ENCODE results near the gene IL26. TPM values are rescaled to one million over a fixed set of nuclear protein-coding genes. Genes with fewer than 3 reads are reported as not detected.

IL26 gene, protein sequence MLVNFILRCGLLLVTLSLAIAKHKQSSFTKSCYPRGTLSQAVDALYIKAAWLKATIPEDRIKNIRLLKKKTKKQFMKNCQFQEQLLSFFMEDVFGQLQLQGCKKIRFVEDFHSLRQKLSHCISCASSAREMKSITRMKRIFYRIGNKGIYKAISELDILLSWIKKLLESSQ
- total RNA-seq (2014; rRNA removed; shearing (Covaris generic)) = not detected in 2 replicates

DNA sequence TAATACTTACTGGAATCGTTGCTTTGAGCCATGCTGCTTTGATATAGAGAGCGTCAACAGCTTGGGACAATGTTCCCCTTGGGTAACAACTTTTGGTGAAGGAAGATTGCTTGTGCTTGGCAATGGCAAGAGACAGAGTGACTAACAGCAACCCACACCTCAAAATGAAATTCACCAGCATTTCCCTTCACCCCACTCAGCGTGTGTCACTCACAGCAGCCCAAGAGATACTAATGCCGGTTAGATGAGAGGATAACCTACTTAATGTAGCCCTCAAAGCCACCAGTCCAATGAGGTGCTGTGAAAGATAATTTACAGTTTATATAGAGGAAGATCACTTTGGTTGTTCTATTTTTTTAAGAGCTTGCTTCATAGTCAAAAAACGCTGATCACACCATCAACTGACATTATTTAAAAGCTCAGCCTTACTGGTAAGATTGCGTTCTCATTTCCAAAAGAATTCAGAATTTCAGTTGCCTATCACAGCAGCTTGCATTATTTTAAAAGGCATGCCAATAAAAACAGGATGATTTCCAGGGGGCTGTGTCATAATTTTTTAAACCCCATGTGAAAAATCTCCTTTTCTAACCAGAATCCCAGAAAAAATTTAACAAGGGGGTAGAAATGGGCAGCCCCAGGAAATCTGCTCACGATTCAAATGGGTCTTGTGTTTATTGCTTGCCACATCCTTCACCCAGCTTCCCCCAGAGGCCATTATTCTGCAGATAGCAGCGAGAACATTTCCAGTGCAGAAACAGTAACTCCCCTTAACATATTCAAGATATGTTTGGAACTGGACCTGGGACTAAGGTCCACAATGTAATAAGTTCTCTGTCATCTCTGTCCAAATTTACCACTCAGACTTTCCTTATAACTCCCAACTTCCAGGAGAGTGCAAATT is at the start of gene IL26:
IL26 (minus strand) TSS at position 235 of the 901 bp plus-strand sequence; CDS start at position 181, 54 bp downstream.
- DNase-seq (ENCODE audit: low spot score) = no peak
- in situ Hi-C loops (cut with HindIII; ENCODE audit: low sequenced_read_pairs) = no loop called here

DNA sequence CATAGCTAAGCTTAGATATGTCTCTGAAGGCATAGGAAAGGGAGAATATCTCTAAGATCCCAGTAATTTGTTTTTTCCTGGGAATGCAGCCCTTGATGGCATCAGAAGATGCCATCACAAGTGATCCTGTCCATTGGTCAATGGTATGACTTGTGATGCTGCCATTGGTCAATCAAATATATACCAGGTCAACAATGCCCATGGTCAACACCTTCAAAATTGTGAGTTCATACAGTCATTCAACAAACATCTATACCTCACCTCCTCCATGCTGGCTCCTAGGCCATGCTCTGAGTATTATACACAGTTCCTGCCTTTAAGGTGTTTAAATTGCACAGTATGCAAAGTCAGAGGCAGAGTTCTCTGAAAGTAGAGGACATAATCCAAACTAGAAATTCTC is 47.1 kb upstream of the IL26 start:
- in situ Hi-C loops (cut with HindIII; ENCODE audit: low sequenced_read_pairs) = no loop called here

DNA sequence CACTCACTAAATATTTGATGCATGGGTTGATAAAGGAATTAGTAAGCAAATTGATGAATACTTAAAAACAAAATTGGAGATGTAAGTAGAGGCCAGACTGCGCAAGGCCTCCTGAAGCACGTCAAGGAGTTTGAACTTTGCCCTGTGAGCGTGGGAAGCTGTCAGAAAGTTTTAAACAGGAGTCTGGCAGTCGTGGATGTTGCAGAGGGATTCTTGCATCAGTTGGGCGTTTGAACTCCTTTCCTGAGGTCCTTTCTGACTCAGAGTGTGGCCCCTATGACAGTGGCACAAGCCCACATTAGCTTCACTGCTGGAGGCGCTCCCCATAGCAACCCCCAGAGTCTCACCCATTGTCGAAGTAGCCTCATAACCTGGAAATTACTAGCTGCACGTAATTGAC is 45.7 kb upstream of the IL26 start:
- no peak for DNase-seq (ENCODE audit: low spot score)
- in situ Hi-C loops (cut with HindIII; ENCODE audit: low sequenced_read_pairs) = no loop called here

More for the DNA sequence above, 47.1 kb upstream of the IL26 start:
- DNase-seq (ENCODE audit: low spot score) = no peak

DNA sequence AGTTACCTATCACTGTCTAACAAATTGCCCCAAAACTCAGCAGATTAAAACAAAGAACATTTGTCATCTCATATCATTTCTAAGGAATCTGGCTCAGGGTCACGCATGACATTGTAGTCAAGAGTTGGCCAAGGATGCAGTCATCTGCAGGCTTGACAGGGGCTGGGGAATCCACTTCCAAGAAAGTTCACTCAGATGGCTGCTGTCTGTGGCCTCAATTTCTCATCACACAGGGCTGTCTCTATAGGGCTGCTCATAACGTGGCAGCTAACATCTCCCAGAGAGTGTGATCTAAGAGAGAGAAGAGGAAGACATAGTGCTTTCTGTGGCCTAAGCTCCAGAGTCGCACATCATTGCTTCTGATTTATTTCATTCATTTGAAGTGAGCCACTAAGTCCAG is 44.7 kb upstream of the IL26 start:
- DNase-seq (ENCODE audit: low spot score) = no peak
- in situ Hi-C loops (cut with HindIII; ENCODE audit: low sequenced_read_pairs) = no loop called here

DNA sequence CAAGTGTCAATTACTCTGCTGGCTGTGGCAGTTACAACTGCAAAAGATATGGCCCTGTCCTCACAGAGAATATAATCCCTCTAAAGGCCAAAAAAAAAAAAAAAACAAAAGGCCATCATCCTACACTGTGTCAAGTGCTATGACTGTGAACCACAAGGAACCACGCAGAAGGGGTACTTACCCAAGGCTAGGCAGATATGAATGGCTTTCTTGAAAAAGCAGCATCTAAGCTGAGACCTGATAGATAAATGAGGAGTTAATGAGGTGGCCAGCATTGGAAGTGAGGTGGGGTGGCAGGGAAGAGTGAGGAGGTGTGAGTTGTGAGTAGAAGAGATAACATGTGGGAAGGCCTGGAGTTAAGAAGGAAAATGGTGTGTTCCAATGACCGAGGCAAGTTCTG is 44.2 kb upstream of the IL26 start:
- in situ Hi-C loops (cut with HindIII; ENCODE audit: low sequenced_read_pairs) = no loop called here
- DNase-seq (ENCODE audit: low spot score) = no peak

DNA sequence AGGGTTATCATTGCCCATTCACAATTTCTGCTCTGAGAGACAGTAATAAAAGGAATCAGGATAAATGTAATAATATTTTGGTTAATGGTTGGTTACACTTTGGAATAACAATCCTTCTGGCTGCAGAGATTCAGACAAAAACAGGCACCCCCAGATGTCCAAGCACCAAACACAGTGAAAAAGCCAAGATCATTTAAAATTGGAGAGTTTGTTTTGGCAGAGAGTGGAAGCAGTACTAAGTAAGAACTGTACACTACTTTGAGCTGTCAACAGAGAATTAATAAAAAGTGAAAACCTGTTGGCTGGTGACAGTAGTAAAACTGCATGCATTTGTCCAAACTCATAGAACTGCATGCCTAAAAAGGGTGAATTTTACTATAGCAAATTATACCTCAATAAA is 43.4 kb upstream of the IL26 start:
- DNase-seq (ENCODE audit: low spot score) = no peak
- in situ Hi-C loops (cut with HindIII; ENCODE audit: low sequenced_read_pairs) = no loop called here

DNA sequence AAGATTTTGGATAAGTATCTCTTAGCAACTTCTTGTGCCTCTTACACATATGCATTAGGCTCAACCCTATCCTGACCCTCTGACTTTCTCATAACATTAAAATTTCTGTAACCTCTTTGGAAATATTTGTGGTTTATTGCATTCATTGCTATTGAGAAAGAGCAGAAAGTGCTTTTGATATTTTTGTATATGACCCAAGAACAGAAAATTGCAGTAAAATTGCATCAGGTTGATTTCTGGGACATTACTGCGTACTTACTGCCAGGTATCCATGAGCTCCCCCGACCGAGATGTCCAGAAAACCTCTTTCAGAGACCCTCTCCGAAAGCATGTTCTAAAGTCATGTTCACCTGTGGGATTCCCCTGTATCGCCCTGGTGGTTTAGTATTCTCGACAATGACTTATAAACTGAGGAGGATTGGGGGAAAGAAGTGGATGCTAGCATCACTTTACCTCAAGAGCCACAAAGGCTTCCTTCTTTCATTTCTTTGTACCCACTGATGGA is 42.3 kb upstream of the IL26 start:
- in situ Hi-C loops (cut with HindIII; ENCODE audit: low sequenced_read_pairs) = no loop called here

DNA sequence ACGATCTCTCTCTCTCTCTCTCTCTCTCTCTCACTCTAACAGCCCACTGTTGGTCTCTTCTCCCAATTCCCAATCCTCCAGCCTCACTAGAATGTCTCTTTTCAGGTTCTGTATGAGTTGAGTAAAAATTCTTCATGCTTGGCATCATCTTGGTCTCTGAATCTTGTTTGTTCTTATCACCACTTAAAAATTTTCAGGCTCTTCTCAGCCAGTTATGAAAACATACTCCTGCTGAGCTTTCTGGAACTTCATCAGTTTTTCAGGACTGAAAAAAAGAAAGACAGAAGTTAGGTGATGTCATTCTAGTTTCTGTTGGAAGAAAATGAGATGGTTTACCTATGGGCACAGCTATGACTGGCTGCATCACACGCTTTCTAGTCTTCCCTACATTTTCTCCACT is 39.2 kb upstream of the IL26 start:
- in situ Hi-C loops (cut with HindIII; ENCODE audit: low sequenced_read_pairs) = no loop called here
- DNase-seq (ENCODE audit: low spot score) = no peak

More for the DNA sequence above, 42.3 kb upstream of the IL26 start:
- DNase-seq (ENCODE audit: low spot score) = no peak

DNA sequence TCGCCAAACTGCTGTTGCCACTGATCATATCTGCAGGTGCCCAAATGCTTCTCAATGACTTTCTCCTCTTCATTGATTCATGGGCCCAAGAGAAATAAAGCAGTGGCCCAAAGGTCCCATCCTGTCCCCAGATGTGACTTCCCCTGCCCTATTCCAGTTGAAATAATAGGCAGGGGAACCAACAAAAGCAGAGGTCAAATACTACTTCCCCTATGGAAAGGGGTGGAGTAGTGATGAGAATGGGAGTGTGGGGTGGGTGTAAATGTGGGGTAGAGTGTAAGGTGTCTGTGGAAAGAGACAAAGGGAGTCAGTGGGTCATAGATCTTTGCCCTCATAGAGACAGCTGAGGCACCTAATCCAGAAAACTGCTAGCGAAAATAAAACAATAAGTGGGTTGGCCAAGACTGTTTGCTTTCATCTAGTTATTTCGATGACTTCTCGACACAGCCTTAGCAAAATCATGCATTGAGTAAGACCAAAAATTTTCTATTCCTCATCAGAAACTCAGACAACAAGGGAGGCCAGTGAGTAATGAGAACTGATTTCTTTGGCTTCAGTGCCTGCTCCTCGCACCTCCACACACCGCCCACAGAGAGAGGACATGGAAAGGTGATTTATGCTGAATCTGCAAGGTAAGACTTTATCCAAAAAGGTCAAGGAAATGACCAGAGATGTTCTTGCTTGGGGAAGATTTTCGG is 38.7 kb upstream of the IL26 start:
- DNase-seq (ENCODE audit: low spot score) = no peak
- in situ Hi-C loops (cut with HindIII; ENCODE audit: low sequenced_read_pairs) = no loop called here

DNA sequence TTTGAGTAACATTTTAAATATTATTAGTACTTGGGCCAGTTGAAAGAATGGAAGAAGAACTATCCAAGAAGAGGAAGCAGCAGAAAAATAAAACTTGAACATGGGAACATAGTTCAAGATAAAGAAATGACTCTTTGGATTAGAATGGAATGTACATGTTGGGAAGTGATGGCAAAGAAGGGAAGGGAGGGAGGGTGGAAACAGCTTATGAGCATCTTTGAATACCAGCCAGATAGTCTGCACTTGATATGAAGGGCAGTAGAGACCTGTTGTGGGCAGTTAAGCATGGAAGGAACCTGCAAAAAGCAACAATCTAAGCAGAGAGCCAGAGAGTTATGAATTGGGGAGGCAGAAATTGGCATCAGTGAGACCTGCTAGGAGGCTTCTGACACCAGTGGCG is 37.8 kb upstream of the IL26 start:
- in situ Hi-C loops (cut with HindIII; ENCODE audit: low sequenced_read_pairs) = no loop called here
- DNase-seq (ENCODE audit: low spot score) = no peak

DNA sequence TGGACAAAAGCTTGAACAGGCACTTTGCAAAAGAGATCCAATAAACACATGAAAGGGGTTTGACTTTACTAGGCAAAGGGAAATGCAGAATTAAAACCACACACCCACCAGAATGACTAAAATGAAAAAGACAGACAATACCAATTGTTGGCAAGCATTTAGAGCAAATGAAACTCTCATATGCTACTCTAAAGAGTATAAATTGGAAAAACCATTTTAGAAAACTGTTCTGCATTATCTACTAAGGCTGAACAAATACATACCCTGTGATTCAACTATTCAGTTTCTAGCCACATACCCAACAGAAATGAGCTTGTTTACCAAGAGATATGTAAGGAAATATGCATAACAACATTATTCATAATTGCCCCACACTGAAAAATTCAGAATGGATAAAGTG is 36.3 kb upstream of the IL26 start:
- in situ Hi-C loops (cut with HindIII; ENCODE audit: low sequenced_read_pairs) = no loop called here
- DNase-seq (ENCODE audit: low spot score) = no peak

DNA sequence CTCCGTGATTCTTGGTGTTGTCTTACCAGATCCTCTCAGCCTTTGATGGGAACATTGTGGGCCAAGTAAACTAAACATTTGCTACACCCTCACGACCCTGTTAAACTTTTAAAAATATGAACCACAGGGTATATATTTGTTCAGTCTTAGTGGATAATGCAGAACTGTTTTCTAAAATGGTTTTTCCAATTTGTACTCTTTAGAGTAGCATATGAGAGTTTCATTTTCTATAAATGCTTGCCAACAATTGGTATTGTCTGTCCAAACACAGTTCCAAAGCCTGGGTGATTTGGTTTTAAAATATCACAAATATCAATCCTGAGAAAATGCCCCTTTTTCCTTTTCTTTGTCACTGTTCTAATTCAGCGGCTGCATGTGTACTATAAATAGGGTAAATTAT is 34.5 kb upstream of the IL26 start:
- in situ Hi-C loops (cut with HindIII; ENCODE audit: low sequenced_read_pairs) = no loop called here

DNA sequence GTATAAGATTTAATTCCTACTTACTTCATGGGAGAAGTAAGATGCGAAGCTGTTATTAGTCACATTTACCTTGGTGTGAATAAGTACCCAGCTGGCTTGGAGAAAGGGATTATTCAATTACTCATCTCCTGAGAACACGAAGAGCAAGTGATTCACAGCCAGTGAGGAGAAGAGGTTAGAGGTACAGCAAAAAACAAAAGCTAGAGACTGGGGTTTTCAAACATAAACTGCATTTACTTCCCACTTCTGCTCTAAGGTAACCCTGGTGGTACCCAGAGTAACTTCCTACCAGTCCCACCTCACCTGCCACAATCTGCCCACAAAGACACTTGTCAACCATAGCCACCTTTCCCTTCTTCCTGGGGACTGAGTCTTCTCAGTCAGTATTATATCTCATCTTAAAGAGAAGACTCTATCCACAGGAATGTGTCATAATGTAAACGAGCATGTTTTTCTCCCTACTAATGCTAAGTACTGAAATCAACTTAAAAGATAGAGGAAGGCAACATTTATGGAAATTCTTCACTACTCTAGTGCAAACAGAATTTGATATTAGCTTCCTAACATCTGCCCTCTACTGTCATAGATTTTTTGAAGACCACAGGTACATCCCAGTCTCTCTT is 33.8 kb upstream of the IL26 start:
- no peak for DNase-seq (ENCODE audit: low spot score)
- in situ Hi-C loops (cut with HindIII; ENCODE audit: low sequenced_read_pairs) = no loop called here

More for the DNA sequence above, 34.5 kb upstream of the IL26 start:
- no peak for DNase-seq (ENCODE audit: low spot score)

DNA sequence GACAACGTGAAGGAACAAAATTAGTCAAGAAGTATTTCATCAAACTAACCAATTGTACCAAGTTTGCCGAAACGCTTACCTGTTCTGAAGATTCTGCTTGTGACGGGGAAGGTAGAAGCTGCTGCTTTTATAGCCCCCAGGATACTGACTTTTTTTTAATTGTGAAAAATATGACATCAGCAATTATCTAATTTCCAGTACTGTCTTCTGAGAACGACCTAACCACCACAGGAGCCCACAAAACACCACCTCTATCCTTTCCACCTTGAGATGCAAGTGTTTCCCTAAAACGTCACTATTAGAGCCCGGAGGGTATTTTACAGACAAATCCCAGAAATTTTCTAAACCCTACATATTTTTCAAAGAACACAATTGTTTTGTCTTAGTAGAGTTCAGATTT is 27.9 kb upstream of the IL26 start, which contains the start of gene IL22:
IL22 (minus strand) TSS at position 101 of the 400 bp plus-strand sequence. CDS start 156 bp downstream, outside the sequence.
- no peak for DNase-seq (ENCODE audit: low spot score)
- in situ Hi-C loops (cut with HindIII; ENCODE audit: low sequenced_read_pairs) = no loop called here

DNA sequence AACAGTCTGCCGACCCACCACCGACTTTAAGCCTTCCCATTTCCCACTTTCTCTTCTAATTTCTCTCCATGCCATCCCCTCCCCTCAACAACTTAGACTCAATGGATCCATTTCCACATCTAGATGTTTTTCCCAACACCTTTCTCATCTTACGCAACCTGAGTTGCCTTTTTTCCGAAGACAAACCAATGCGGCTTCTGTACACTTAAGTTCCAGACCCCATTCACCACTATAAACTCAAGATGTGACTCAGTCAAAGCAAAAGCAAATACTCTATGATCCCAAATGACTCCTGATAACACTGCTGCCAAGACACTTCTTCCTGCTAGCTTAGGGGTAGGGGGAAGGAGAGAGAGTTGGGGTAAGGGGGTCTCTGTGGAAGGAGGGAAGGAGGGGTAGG is 26.5 kb upstream of the IL26 start:
- in situ Hi-C loops (cut with HindIII; ENCODE audit: low sequenced_read_pairs) = no loop called here

DNA sequence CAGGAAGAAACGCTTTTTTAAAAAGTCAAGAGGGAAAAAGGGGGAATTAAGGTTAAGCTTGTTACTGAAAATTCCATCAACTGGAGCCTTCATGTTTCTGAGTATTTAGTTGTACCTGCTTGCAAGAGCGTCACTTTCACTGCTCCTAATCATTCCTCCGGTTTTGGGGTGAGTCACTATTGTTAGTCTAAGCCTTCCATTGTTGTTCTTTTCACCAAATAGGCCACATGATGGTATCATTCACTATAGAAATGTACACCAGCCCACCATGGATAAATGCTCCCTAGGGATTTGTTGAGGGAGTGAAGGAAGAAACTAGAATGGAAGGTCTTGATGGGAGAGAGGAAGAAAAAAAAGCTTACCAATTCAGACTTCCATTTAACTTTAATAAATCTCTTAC is 24.8 kb upstream of the IL26 start:
- DNase-seq (ENCODE audit: low spot score) = no peak
- in situ Hi-C loops (cut with HindIII; ENCODE audit: low sequenced_read_pairs) = no loop called here

More for the DNA sequence above, 26.5 kb upstream of the IL26 start:
- no peak for DNase-seq (ENCODE audit: low spot score)

DNA sequence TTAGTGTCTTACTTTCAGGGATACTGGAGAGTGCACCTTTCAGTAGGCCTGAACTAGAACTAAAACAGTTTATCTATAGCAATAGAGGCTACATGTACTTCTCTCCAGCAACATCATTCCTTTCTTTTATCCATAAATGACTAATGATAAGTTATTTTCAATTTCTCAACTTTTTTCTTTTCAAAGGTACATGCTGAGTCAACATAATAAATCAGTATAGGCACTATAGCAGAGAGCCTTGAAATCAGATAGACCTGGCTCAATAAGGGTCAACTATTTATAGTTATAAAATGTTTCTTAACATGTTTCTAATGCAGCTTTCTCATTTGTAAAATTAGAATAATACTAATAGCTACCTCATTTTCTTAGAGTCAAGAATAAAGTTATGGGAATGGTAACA is 22.2 kb upstream of the IL26 start:
- no peak for DNase-seq (ENCODE audit: low spot score)
- in situ Hi-C loops (cut with HindIII; ENCODE audit: low sequenced_read_pairs) = no loop called here

DNA sequence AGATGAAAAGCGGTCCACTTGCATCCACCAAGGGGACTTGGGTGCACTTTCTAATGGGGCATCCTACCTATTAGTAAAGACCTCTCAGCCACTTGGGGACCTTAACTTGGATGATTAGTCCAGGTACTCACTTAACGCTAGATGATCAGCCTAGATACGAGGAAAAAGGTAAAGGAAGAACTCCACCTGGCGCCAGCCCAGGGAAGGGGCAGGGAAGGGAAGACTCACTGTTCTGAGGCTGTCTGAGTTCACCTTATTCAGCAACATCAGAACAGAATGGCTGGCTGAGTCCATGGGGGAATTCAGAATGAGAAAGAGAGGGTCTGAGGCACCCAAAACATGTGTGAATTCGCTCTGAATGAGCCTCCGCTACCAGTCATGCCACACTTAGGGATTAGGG is 20.7 kb upstream of the IL26 start:
- DNase-seq (ENCODE audit: low spot score) = no peak
- in situ Hi-C loops (cut with HindIII; ENCODE audit: low sequenced_read_pairs) = no loop called here

Data from G401 (cell line).